Measurements from ENCODE around the gene PARP3.

PARP3 gene

DNA sequence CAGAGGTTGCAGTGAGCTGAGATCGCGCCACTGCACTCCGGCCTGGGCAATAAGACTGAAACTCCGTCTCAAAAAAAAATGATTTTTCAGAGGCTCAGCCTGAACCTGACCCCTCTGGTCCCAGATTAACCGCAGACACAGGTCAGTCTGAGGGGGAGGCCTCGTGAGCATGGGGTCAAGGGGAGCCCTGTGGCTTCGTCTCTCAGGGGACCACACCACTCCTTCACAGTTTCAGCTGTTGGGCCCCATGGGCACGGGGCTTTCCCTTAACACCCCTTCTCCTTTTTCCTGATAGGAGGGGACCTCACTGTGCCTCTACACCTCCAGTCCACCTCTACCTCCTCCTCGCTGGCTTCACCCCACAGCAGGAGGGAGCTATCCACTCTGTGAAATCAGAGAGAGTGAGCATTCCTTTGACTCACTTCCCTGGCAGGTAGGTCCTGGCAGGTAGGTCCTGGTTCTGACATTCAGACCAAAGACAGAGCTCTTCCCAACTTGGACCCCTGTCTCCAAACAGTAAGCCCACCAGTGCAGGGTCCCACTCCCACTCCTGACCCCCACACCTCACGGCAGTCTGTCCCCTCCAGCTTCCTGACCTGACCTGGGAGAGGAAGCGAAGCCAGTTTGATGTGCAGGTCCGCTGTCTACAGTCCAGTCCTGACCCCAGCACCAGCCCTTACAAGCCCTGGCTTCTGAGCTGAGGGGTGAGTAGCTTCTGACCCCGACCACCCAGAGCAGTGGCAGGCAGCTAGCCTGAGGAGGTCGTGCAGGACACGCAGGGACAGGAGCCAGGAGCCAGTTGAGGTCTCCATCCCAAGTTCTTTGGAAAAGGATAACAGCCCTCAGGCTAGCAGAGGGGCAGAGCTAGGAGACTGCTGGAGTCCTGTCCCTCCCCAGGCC lies 9.4 kb upstream of the PARP3 start:
- TF ChIP-seq, protein P1, sequence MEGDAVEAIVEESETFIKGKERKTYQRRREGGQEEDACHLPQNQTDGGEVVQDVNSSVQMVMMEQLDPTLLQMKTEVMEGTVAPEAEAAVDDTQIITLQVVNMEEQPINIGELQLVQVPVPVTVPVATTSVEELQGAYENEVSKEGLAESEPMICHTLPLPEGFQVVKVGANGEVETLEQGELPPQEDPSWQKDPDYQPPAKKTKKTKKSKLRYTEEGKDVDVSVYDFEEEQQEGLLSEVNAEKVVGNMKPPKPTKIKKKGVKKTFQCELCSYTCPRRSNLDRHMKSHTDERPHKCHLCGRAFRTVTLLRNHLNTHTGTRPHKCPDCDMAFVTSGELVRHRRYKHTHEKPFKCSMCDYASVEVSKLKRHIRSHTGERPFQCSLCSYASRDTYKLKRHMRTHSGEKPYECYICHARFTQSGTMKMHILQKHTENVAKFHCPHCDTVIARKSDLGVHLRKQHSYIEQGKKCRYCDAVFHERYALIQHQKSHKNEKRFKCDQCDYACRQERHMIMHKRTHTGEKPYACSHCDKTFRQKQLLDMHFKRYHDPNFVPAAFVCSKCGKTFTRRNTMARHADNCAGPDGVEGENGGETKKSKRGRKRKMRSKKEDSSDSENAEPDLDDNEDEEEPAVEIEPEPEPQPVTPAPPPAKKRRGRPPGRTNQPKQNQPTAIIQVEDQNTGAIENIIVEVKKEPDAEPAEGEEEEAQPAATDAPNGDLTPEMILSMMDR (IDR thresholded peaks at IDR 0.05), result no peak

DNA sequence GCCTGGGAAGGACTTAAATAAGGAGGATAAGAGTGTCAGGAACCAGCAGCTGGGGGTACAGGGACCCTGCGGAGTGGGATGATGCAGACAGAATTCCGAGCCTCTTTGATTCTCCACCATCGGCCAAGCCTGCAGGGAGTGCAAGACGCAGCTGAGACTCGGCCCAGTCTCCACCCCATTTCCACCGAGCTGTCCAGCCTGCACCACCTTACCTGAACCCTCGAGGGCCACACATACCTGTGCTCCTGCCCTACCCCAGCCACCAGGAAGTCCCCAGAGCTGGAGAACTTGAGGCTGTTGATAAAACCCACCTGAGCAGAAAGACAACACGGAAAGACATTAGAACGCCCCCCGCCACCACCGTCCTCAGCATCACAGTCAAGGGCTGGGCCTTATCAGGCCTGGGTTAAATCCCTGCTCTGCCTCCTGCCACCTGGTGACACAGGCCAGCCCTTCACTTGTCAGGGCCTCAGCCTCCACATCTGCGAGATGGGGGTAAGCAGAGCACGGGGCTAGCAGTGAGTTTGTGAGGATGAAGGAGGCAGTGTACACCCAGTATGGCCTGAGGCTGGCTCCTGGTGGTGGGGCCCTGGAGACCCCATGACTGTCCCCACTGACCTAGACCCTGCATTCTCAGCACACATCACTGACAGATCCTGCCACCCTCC lies 8.6 kb upstream of the PARP3 start:
- TF ChIP-seq, protein P1 (IDR thresholded peaks at IDR 0.05), result no peak

DNA sequence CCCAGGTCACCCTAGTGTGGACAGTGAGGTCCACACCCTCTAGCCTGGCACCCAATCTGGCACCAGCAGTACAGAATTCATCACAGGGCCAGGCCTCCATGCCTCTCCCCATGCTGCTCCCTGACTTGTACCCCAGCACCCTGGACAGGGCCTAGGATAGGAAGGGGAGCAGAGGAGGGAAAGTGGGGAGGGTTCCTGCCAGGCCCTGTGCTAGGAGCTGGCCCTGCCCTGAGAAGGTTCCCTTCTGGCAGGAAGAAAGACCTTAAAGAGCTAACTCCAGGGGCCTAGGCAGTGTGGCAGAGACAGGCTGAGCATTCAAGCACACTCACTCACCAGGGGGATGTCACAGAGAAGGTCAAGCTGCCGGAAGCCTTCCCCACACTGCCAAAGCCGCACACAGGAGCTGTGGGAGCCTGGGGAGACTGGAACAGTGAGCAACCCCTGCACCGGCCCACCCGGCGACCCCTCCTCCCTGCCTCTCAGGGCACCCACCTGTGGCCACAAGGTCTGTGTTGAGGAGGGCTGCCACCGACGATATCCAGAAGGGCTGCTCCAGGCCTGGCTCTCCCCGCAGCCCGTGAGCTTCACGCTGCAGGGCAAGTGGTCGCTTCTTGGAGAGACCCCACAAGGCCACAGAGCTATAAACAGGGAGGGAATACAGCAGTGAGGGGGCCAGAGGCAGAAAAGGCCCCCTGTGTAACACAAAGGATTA lies 7.9 kb upstream of the PARP3 start:
- TF ChIP-seq, protein P1 (IDR thresholded peaks at IDR 0.05), result no peak

DNA sequence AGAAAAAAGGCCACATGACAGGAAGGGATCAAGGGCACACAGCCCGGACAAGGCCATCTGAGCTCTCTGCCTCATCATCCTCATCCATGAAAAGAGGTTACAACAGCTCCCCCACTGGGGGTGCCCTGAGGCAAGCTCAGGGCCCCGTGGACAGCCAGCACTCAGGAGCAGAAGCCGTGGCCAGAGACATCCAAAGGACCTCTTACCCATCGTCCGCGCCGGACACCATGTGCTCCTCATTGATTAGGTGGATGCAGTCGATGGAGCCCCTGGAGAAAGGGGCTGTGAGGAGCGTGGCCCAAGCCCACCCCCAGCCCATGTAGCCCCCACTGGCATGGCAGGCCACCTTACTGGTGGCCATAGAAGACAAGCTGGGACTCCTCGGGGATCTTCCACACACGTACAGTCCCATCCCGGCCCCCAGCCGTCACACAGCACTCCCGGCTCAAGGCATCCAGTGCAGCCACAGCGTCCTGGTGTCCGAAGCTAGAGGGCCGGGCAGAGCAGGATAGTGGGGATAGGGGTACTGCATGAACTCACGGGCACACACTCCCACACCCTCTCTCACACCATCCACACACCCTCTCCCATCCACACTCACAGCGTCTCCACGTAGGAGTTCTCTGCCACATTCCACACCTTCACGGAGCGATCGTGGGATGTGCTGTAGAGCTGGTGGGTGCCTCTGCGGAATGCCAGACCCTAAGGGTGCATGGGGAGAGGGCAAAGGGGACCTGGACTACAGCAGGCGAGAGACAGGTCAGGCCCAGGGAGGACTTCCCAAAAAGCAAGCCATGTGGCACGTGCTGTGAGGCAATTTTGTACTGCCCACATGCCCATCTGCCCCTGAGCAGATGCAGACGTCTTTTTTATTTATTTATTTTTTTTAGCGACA lies 6.9 kb upstream of the PARP3 start:
- TF ChIP-seq, protein P1 (IDR thresholded peaks at IDR 0.05), result no peak

DNA sequence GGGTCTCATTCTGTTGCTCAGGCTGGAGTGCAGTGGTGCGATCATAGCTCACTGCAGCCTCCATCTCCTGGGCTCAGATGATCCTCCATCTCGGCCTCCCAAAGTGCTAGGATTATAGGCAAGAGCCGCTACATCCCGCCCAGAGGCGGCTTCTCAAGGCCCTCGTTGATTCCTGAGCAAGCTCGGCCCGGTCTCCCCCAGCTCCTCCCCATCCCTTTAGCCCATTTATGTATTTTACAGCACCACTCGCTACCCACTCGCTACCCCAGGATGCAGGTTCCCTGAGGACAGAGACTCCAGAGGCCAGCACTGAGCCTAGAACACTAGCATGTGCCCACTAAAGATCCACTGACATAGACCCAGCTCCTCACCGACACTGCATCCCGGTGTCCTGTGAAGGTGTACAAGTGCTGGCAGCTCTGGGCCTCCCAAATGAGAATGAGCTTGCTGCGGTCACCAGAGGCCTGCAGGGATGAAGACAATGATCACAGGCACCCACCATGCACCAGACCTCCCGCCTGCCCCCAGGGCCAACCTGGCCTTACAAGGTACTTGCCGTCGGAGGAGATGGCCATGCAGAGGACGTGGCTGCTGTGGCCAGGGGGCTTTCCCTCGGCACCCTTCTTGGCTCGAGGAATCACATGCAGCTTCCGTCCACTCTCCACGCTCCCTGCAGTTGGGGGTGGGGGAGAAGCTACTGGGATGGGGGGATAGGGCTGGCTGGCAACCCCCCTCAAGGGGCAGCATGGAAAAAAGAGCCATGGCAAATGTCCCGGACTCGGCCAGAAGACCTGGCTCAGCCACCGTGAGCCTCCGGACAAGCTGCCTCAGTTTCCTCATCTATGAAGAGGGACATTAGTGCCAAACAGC lies 6.0 kb upstream of the PARP3 start:
- TF ChIP-seq, protein P1 (IDR thresholded peaks at IDR 0.05), result no peak

DNA sequence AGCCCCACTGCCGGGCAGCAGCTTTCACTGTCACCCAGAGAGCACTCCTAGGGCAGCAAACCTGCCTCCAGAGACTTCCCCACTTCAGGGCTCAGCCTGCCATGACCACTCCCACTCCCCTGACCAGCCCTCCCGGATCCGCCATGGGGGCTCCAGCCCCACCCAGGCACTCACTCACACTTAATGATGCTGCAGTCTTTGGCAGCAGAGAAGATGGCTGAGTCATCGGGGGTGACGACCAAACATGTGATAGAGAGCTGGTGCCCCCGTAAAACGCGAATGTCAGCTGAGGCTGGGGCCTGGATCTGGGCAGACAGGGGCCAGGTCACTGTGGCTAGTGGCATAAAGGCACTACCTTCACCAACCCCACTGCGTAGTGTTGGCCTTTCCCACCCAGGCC lies 5.1 kb upstream of the PARP3 start:
- TF ChIP-seq, protein P1 (IDR thresholded peaks at IDR 0.05), result no peak

Data from LNCAP (cell line).